C4-2B (cell line): ENCODE measurements around the gene MYO15B.

ENCODE experiments used
- ZFX ChIP-seq: fragments of 450-650 bp; IDR thresholded peaks from 2 replicates; pipeline ENCODE4 v1.6.1; 2017
- TF ChIP-seq, protein P1 (sequence below): fragments of 450-650 bp; conservative IDR thresholded peaks from 2 replicates; pipeline ENCODE4 v1.5.1; 2017; ENCODE audit warnings: mild to moderate bottlenecking

DNA sequence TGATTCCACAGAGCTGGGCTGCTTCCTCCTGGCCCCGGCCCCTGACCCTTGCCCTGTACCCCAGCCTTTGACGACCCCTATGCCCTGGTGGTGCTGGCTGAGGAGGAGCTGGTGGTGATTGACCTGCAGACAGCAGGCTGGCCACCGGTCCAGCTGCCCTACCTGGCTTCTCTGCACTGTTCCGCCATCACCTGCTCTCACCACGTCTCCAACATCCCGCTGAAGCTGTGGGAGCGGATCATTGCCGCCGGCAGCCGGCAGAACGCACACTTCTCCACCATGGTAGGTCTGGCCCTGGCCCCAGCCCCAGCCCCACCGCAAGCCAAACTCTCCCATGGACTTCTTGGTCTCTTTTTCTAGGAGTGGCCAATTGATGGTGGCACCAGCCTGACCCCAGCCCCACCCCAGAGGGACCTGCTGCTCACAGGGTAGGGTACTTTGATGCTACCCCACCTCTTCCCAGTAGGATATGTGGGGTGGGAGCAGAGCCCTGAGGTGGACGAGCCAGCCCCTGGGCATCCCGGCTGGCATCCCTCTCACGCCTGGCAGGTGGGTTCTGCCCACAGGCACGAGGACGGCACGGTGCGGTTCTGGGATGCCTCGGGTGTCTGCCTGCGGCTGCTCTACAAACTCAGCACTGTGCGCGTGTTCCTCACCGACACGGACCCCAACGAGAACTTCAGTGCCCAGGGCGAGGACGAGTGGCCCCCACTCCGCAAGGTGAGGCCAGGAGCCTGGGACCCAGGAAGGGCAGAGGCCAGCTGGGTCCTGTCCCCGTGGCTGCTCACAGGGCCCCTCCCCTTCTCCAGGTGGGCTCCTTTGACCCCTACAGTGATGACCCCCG lies 19.0 kb upstream of the MYO15B start:
- TF ChIP-seq, protein P1, sequence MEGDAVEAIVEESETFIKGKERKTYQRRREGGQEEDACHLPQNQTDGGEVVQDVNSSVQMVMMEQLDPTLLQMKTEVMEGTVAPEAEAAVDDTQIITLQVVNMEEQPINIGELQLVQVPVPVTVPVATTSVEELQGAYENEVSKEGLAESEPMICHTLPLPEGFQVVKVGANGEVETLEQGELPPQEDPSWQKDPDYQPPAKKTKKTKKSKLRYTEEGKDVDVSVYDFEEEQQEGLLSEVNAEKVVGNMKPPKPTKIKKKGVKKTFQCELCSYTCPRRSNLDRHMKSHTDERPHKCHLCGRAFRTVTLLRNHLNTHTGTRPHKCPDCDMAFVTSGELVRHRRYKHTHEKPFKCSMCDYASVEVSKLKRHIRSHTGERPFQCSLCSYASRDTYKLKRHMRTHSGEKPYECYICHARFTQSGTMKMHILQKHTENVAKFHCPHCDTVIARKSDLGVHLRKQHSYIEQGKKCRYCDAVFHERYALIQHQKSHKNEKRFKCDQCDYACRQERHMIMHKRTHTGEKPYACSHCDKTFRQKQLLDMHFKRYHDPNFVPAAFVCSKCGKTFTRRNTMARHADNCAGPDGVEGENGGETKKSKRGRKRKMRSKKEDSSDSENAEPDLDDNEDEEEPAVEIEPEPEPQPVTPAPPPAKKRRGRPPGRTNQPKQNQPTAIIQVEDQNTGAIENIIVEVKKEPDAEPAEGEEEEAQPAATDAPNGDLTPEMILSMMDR = no peak
- TF ChIP-seq ZFX = no peak
